HEK293 (cell line): ENCODE measurements around the gene BOD1.

Source experiments
- CTCF ChIA-PET: fragments of 350-600 bp; formaldehyde crosslinking; extraction: SDS; loops from one replicate; lab custom pipeline; 2021; ENCODE audit warnings: antibody characterized with exemption; lab: Yijun Ruan, JAX
- POLR2A ChIA-PET: fragments of 300-600 bp; formaldehyde crosslinking; extraction: SDS; loops from one replicate; lab custom pipeline; 2020; ENCODE audit warnings: antibody characterized with exemption, inconsistent platforms; lab: Yijun Ruan, JAX
- H3K27ac ChIP-seq: fragments of 200-500 bp; sonication (Bioruptor generic); 2 replicates; pipeline ENCODE4 v1.5.1; 2014; ENCODE audit warnings: low read depth, low read length, control low read depth, inconsistent platforms; ENCODE audit errors: extremely low read depth
- H3K36me3 ChIP-seq, 2 experiments: fragments of 200-500 bp in 1 of 2; sonication (Bioruptor generic) in 1 of 2; 1 replicate in 1 of 2; 2 replicates in 1 of 2; pipeline ENCODE4 v1.5.1; 2014 to 2017; ENCODE audit warnings: inconsistent platforms in 2 of 2, low read length in 2 of 2; ENCODE audit not compliant: control insufficient read depth in 2 of 2, insufficient read depth in 1 of 2
- H3K4me1 ChIP-seq: fragments of 200-500 bp; sonication (Bioruptor generic); 2 replicates; pipeline ENCODE4 v1.5.1; 2014; ENCODE audit warnings: mild to moderate bottlenecking, low read length, inconsistent platforms; ENCODE audit not compliant: control insufficient read depth, insufficient read depth
- H3K4me3 ChIP-seq: 2 replicates; pipeline ENCODE4 v1.5.1; 2011; ENCODE audit warnings: low read depth, mild to moderate bottlenecking, control low read depth, low read length, moderate library complexity
- H3K9me3 ChIP-seq: fragments of 200-500 bp; sonication (Bioruptor generic); 2 replicates; pipeline ENCODE4 v1.5.1; 2014; ENCODE audit warnings: low read depth, low read length, inconsistent platforms; ENCODE audit not compliant: control insufficient read depth, insufficient read depth
- KLF9 ChIP-seq: fragments of 450-650 bp; formaldehyde crosslinking; IDR thresholded peaks from 2 replicates; pipeline ENCODE4 v1.5.1; 2016; ENCODE audit warnings: missing biosample characterization, missing genetic modification characterization, low read depth
- RBAK ChIP-seq: fragments of 450-650 bp; formaldehyde crosslinking; IDR thresholded peaks from 2 replicates; pipeline ENCODE4 v1.5.1; 2016; ENCODE audit warnings: missing biosample characterization, missing genetic modification characterization
- ZFP41 ChIP-seq: fragments of 450-650 bp; formaldehyde crosslinking; IDR thresholded peaks from 2 replicates; pipeline ENCODE4 v1.5.1; 2016; ENCODE audit warnings: missing biosample characterization, missing genetic modification characterization, borderline replicate concordance
- ZNF169 ChIP-seq: fragments of 450-650 bp; formaldehyde crosslinking; IDR thresholded peaks from 2 replicates; pipeline ENCODE4 v1.5.1; 2016; ENCODE audit warnings: missing biosample characterization, missing genetic modification characterization
- ZNF521 ChIP-seq: fragments of 450-650 bp; formaldehyde crosslinking; IDR thresholded peaks from 2 replicates; pipeline ENCODE4 v1.5.1; 2017; ENCODE audit warnings: missing biosample characterization, mild to moderate bottlenecking, missing genetic modification characterization
- ZNF555 ChIP-seq: fragments of 450-650 bp; formaldehyde crosslinking; conservative IDR thresholded peaks from 2 replicates; pipeline ENCODE4 v1.5.1; 2017; ENCODE audit warnings: missing biosample characterization, mild to moderate bottlenecking, missing genetic modification characterization, inconsistent platforms
- ZNF610 ChIP-seq: fragments of 450-650 bp; formaldehyde crosslinking; IDR thresholded peaks from 2 replicates; pipeline ENCODE4 v1.5.1; 2016; ENCODE audit warnings: missing biosample characterization, missing genetic modification characterization, borderline replicate concordance
- ZNF624 ChIP-seq: fragments of 450-650 bp; formaldehyde crosslinking; IDR thresholded peaks from 2 replicates; pipeline ENCODE4 v1.5.1; 2017; ENCODE audit warnings: missing biosample characterization, missing genetic modification characterization
- ZNF658 ChIP-seq: fragments of 450-650 bp; formaldehyde crosslinking; IDR thresholded peaks from 2 replicates; pipeline ENCODE4; 2016; ENCODE audit warnings: missing biosample characterization, missing genetic modification characterization
- ZNF664 ChIP-seq: fragments of 450-650 bp; formaldehyde crosslinking; IDR thresholded peaks from 2 replicates; pipeline ENCODE4 v1.5.1; 2016; ENCODE audit warnings: missing biosample characterization, missing genetic modification characterization
- ZNF843 ChIP-seq: fragments of 450-650 bp; formaldehyde crosslinking; IDR thresholded peaks from 2 replicates; pipeline ENCODE4 v1.5.1; 2016; ENCODE audit warnings: missing biosample characterization, missing genetic modification characterization
- ZSCAN30 ChIP-seq: fragments of 450-650 bp; IDR thresholded peaks from 2 replicates; pipeline ENCODE4 v1.5.1; 2018; ENCODE audit warnings: missing biosample characterization, mild to moderate bottlenecking, missing genetic modification characterization, moderate library complexity
- TF ChIP-seq, protein P1 (sequence below): fragments of 450-650 bp; formaldehyde crosslinking; IDR thresholded peaks from 2 replicates; pipeline ENCODE4 v1.5.1; 2017; ENCODE audit warnings: missing biosample characterization, missing genetic modification characterization
- TF ChIP-seq, protein P2 (sequence below): fragments of 450-650 bp; formaldehyde crosslinking; IDR thresholded peaks from 2 replicates; pipeline ENCODE4 v1.5.1; 2016; ENCODE audit warnings: missing biosample characterization, missing genetic modification characterization
- TF ChIP-seq, protein P3 (sequence below): fragments of 450-650 bp; formaldehyde crosslinking; IDR thresholded peaks from 2 replicates; pipeline ENCODE4 v1.5.1; 2016; ENCODE audit warnings: missing biosample characterization, missing genetic modification characterization
- TF ChIP-seq, protein P4 (sequence below): fragments of 450-650 bp; formaldehyde crosslinking; IDR thresholded peaks from 2 replicates; pipeline ENCODE4 v1.5.1; 2016; ENCODE audit warnings: missing biosample characterization, missing genetic modification characterization

Gene BOD1

DNA sequence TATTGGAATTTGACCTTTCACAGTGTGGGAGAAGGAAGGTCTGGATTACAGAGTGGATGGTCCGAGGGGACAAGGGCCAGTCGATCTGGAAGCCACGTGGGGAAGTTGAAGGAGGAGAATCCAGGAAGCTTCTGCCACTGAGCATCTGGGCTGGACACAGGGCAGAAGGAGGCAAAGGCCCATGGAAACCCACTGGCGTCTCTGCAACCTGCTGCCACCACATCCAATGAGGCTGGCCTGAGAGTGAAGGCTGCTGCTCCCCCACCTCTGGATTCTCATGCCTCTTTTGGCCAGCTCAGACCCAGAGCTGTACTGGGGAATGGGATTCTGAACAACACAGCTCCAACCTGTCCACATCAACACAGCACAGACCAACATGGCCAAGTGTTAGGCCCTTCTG is 48.9 kb upstream of the BOD1 start (continued):
- TF ChIP-seq, protein P1, sequence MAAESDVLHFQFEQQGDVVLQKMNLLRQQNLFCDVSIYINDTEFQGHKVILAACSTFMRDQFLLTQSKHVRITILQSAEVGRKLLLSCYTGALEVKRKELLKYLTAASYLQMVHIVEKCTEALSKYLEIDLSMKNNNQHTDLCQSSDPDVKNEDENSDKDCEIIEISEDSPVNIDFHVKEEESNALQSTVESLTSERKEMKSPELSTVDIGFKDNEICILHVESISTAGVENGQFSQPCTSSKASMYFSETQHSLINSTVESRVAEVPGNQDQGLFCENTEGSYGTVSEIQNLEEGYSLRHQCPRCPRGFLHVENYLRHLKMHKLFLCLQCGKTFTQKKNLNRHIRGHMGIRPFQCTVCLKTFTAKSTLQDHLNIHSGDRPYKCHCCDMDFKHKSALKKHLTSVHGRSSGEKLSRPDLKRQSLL (tag by site-specific recombination): no peak

DNA sequence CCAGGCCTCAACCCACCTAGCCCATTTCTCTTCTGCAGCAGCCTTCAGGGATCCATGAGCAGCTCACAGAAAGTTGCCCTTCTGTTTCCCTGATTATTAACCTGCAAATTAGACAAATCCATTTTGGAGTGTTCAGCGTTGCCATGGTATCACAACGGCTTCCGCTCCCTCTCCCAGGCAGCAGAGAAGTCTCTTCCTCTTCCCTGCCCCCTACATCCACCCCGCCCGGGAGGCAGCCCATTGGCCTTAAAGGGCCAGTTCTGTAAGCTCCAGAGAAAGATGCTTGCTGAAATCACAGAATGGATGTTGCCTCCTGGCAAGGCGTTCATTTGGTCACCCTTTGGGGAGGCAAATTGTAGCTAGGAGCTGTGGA is 47.7 kb upstream of the BOD1 start:
- POLR2A ChIA-PET: no interaction called here
- Histone ChIP-seq H3K4me3 (no peak overlapping the region), H3K36me3 (no peaks in the 10 kb centered on the region), H3K9me3 (0 out of 2 replicates have a peak, but pooled peaks cover 2% of the 10 kb centered on the region), H3K27ac (no peak overlapping the region), H3K4me1 (no peaks in the 10 kb centered on the region)
- CTCF ChIA-PET: no interaction called here
- TF ChIP-seq, protein P2, sequence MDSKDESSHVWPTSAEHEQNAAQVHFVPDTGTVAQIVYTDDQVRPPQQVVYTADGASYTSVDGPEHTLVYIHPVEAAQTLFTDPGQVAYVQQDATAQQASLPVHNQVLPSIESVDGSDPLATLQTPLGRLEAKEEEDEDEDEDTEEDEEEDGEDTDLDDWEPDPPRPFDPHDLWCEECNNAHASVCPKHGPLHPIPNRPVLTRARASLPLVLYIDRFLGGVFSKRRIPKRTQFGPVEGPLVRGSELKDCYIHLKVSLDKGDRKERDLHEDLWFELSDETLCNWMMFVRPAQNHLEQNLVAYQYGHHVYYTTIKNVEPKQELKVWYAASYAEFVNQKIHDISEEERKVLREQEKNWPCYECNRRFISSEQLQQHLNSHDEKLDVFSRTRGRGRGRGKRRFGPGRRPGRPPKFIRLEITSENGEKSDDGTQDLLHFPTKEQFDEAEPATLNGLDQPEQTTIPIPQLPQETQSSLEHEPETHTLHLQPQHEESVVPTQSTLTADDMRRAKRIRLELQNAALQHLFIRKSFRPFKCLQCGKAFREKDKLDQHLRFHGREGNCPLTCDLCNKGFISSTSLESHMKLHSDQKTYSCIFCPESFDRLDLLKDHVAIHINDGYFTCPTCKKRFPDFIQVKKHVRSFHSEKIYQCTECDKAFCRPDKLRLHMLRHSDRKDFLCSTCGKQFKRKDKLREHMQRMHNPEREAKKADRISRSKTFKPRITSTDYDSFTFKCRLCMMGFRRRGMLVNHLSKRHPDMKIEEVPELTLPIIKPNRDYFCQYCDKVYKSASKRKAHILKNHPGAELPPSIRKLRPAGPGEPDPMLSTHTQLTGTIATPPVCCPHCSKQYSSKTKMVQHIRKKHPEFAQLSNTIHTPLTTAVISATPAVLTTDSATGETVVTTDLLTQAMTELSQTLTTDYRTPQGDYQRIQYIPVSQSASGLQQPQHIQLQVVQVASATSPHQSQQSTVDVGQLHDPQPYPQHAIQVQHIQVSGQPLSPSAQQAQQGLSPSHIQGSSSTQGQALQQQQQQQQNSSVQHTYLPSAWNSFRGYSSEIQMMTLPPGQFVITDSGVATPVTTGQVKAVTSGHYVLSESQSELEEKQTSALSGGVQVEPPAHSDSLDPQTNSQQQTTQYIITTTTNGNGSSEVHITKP (tag by site-specific recombination): no peak
- no peak for TF ChIP-seq ZNF658 (tag by site-specific recombination)
- no peak for TF ChIP-seq ZSCAN30
- TF ChIP-seq ZNF555 (tag by site-specific recombination): no peak
- TF ChIP-seq, protein P3, sequence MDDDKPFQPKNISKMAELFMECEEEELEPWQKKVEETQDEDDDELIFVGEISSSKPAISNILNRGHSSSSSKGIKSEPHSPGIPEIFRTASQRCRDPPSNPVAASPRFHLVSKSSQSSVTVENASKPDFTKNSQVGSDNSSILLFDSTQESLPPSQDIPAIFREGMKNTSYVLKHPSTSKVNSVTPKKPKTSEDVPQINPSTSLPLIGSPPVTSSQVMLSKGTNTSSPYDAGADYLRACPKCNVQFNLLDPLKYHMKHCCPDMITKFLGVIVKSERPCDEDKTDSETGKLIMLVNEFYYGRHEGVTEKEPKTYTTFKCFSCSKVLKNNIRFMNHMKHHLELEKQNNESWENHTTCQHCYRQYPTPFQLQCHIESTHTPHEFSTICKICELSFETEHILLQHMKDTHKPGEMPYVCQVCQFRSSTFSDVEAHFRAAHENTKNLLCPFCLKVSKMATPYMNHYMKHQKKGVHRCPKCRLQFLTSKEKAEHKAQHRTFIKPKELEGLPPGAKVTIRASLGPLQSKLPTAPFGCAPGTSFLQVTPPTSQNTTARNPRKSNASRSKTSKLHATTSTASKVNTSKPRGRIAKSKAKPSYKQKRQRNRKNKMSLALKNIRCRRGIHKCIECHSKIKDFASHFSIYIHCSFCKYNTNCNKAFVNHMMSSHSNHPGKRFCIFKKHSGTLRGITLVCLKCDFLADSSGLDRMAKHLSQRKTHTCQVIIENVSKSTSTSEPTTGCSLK (tag by site-specific recombination): no peak
- no peak for TF ChIP-seq ZNF624
- no peak for TF ChIP-seq KLF9 (tag by site-specific recombination)
- TF ChIP-seq RBAK (tag by site-specific recombination): no peak
- TF ChIP-seq, protein P4, sequence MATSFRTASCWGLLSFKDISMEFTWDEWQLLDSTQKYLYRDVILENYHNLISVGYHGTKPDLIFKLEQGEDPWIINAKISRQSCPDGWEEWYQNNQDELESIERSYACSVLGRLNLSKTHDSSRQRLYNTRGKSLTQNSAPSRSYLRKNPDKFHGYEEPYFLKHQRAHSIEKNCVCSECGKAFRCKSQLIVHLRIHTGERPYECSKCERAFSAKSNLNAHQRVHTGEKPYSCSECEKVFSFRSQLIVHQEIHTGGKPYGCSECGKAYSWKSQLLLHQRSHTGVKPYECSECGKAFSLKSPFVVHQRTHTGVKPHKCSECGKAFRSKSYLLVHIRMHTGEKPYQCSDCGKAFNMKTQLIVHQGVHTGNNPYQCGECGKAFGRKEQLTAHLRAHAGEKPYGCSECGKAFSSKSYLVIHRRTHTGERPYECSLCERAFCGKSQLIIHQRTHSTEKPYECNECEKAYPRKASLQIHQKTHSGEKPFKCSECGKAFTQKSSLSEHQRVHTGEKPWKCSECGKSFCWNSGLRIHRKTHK (tag by site-specific recombination): no peak
- TF ChIP-seq ZNF843 (tag by site-specific recombination): no peak
- no peak for TF ChIP-seq ZNF610
- no peak for TF ChIP-seq ZNF169 (tag by site-specific recombination)
- TF ChIP-seq ZFP41 (tag by site-specific recombination): no peak

DNA sequence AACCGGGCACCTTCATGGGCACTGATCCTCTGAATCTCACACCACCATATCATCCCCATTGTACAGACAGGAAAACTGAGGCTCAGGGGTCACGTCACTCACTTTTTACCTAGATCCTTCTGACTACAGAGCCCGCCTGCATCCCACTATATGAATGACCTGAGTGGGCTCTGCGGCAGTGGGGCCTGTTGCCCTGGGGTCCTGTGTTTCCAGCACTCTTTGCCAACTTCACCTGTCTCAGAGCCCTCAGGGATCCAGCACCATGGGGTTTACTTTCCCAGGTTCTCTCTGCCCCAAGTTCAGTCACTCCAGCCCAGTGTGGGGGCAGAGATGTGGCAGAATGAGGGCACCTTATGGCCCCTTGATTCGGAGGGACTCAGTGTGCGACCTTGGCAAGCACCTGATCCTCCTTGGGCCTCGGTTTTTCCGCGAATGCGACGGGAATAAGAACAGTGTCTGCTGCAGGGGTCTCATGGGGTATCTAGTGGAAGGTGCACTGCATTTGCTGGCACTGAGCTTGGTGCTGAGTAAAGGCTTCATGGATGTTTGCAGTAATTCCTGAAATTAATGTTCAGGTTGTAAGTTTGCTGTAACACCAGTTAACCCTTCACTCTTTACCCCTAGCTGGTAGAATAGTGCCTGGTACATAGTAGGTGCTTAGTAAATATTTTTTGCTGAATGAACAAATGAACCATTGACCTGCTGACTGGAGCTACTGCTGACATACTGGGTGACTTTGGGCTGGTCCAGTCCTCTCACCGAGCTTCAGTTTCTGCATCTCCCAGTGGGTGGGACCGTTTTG is 47.1 kb upstream of the BOD1 start:
- no peaks in the 10 kb centered on the region for H3K36me3 ChIP-seq
- CTCF ChIA-PET: interaction anchor here (0.6 kb wide), 1 partner anchor 290 kb away, joined by 3 read pairs; no protein-coding TSS in a partner anchor
- TF ChIP-seq ZNF664 (tag by site-specific recombination): 0 out of 2 replicates have a peak, but pooled peaks have one; percentile 19
- no peak for TF ChIP-seq ZNF521 (tag by site-specific recombination)
- H3K4me1 ChIP-seq: no peaks in the 10 kb centered on the region
- POLR2A ChIA-PET: no interaction called here
- no peaks in the 10 kb centered on the region for H3K9me3 ChIP-seq
- H3K4me3 ChIP-seq: no peak overlapping the region
- no peak overlapping the region for H3K27ac ChIP-seq
